Measurements from ENCODE around the gene DPP7. TPM values are rescaled to one million over a fixed set of nuclear protein-coding genes. Genes with fewer than 3 reads are reported as not detected.
A peak's percentile ranks its signal among the peaks of the same experiment; 100 is the strongest.

The DPP7 gene
- polyA plus RNA-seq, 1 donor = 196 TPM

GRCh38 chr9:137097761-137098462 lies 16.6 kb downstream of the DPP7 start:
- Histone ChIP-seq H3K36me3 (ENCODE audit: control insufficient read depth, insufficient read depth, low read length) (peaks cover 68% of the 10 kb centered on the region), H3K4me1 (ENCODE audit: control insufficient read depth, insufficient read depth, low read length) (no peaks in the 10 kb centered on the region), H3K27ac (ENCODE audit: low read length) (no peak overlapping the region), H3K4me3 (ENCODE audit: low read length) (no peak overlapping the region), H3K27me3 (ENCODE audit: control insufficient read depth, insufficient read depth, low read length) (no peaks in the 10 kb centered on the region), H3K9me3 (ENCODE audit: control insufficient read depth, low read depth, low read length) (no peaks in the 10 kb centered on the region)
- no peak for DNase-seq
- WGBS (ENCODE audit: insufficient coverage, low lambda C conversion rate) = no CpG with 5 or more reads among the region's 20 CpGs

GRCh38 chr9:137096785-137097546 lies 17.6 kb downstream of the DPP7 start:
- Histone ChIP-seq H3K27me3 (ENCODE audit: control insufficient read depth, insufficient read depth, low read length) (no peaks in the 10 kb centered on the region), H3K36me3 (ENCODE audit: control insufficient read depth, insufficient read depth, low read length) (peaks cover 63% of the 10 kb centered on the region), H3K27ac (ENCODE audit: low read length) (no peak overlapping the region), H3K9me3 (ENCODE audit: control insufficient read depth, low read depth, low read length) (no peaks in the 10 kb centered on the region), H3K4me1 (ENCODE audit: control insufficient read depth, insufficient read depth, low read length) (no peaks in the 10 kb centered on the region), H3K4me3 (ENCODE audit: low read length) (no peak overlapping the region)
- WGBS (ENCODE audit: insufficient coverage, low lambda C conversion rate) = no CpG with 5 or more reads among the region's 31 CpGs
- no peak for DNase-seq

- H3K36me3 ChIP-seq (ENCODE audit: control insufficient read depth, insufficient read depth, low read length) = peaks cover 60% of the 10 kb centered on the region
- H3K27me3 ChIP-seq (ENCODE audit: control insufficient read depth, insufficient read depth, low read length) = no peaks in the 10 kb centered on the region
- H3K9me3 ChIP-seq (ENCODE audit: control insufficient read depth, low read depth, low read length) = no peaks in the 10 kb centered on the region
- no peak overlapping the region for H3K27ac ChIP-seq (ENCODE audit: low read length)
- no CpG with 5 or more reads among the region's 30 CpGs for WGBS (ENCODE audit: insufficient coverage, low lambda C conversion rate)
- H3K4me3 ChIP-seq (ENCODE audit: low read length) = no peak overlapping the region
- peak in 1 of 2 donors; percentile 41 for DNase-seq
- H3K4me1 ChIP-seq (ENCODE audit: control insufficient read depth, insufficient read depth, low read length) = no peaks in the 10 kb centered on the region
These were observed 18.6 kb downstream of the DPP7 start for GRCh38 chr9:137095664-137096517.

- Histone ChIP-seq H3K9me3 (ENCODE audit: control insufficient read depth, low read depth, low read length) (no peaks in the 10 kb centered on the region), H3K36me3 (ENCODE audit: control insufficient read depth, insufficient read depth, low read length) (peaks cover 25% of the 10 kb centered on the region), H3K27me3 (ENCODE audit: control insufficient read depth, insufficient read depth, low read length) (no peaks in the 10 kb centered on the region), H3K4me1 (ENCODE audit: control insufficient read depth, insufficient read depth, low read length) (peaks cover 19% of the 10 kb centered on the region), H3K27ac (ENCODE audit: low read length) (no peak overlapping the region), H3K4me3 (ENCODE audit: low read length) (no peak overlapping the region)
- WGBS (ENCODE audit: insufficient coverage, low lambda C conversion rate) = no CpG with 5 or more reads among the region's 11 CpGs
- no peak for DNase-seq
These were observed 25.1 kb downstream of the DPP7 start for GRCh38 chr9:137089232-137089947.

GRCh38 chr9:137088121-137088520 lies 26.4 kb downstream of the DPP7 start:
- no peak for DNase-seq
- Histone ChIP-seq H3K36me3 (ENCODE audit: control insufficient read depth, insufficient read depth, low read length) (peaks cover 25% of the 10 kb centered on the region), H3K27me3 (ENCODE audit: control insufficient read depth, insufficient read depth, low read length) (no peaks in the 10 kb centered on the region), H3K4me3 (ENCODE audit: low read length) (no peak overlapping the region), H3K9me3 (ENCODE audit: control insufficient read depth, low read depth, low read length) (no peaks in the 10 kb centered on the region), H3K27ac (ENCODE audit: low read length) (no peak overlapping the region), H3K4me1 (ENCODE audit: control insufficient read depth, insufficient read depth, low read length) (peaks cover 19% of the 10 kb centered on the region)
- no CpG with 5 or more reads among the region's 5 CpGs for WGBS (ENCODE audit: insufficient coverage, low lambda C conversion rate)

GRCh38 chr9:137087409-137087925 lies 27.1 kb downstream of the DPP7 start:
- Histone ChIP-seq H3K27me3 (ENCODE audit: control insufficient read depth, insufficient read depth, low read length) (no peaks in the 10 kb centered on the region), H3K27ac (ENCODE audit: low read length) (peak overlapping the region; percentile 80), H3K9me3 (ENCODE audit: control insufficient read depth, low read depth, low read length) (no peaks in the 10 kb centered on the region), H3K36me3 (ENCODE audit: control insufficient read depth, insufficient read depth, low read length) (peaks cover 27% of the 10 kb centered on the region), H3K4me1 (ENCODE audit: control insufficient read depth, insufficient read depth, low read length) (peaks cover 19% of the 10 kb centered on the region), H3K4me3 (ENCODE audit: low read length) (peak overlapping the region; percentile 74)
- WGBS (ENCODE audit: insufficient coverage, low lambda C conversion rate) = no CpG with 5 or more reads among the region's 22 CpGs
- DNase-seq = no peak

- H3K9me3 ChIP-seq (ENCODE audit: control insufficient read depth, low read depth, low read length) = no peaks in the 10 kb centered on the region
- peaks cover 29% of the 10 kb centered on the region for H3K36me3 ChIP-seq (ENCODE audit: control insufficient read depth, insufficient read depth, low read length)
- H3K4me3 ChIP-seq (ENCODE audit: low read length) = peak within 1 kb of the TSS; percentile 74
- peak; percentile 100 for DNase-seq
- H3K27ac ChIP-seq (ENCODE audit: low read length) = peak within 1 kb of the TSS; percentile 80
- no CpG with 5 or more reads among the region's 101 CpGs for WGBS (ENCODE audit: insufficient coverage, low lambda C conversion rate)
- peaks cover 19% of the 10 kb centered on the region for H3K4me1 ChIP-seq (ENCODE audit: control insufficient read depth, insufficient read depth, low read length)
- no peaks in the 10 kb centered on the region for H3K27me3 ChIP-seq (ENCODE audit: control insufficient read depth, insufficient read depth, low read length)
These were observed 27.8 kb downstream of the DPP7 start, which contains the start of gene MAN1B1 for GRCh38 chr9:137086531-137087408. Gene MAN1B1 (plus strand): TSS chr9:137086985. CDS start chr9:137087000, 15 bp downstream.

GRCh38 chr9:137085920-137086530 lies 28.5 kb downstream of the DPP7 start:
- Histone ChIP-seq H3K36me3 (ENCODE audit: control insufficient read depth, insufficient read depth, low read length) (peaks cover 28% of the 10 kb centered on the region), H3K4me3 (ENCODE audit: low read length) (peak overlapping the region; percentile 74), H3K4me1 (ENCODE audit: control insufficient read depth, insufficient read depth, low read length) (peaks cover 19% of the 10 kb centered on the region), H3K27ac (ENCODE audit: low read length) (peak overlapping the region; percentile 66), H3K9me3 (ENCODE audit: control insufficient read depth, low read depth, low read length) (no peaks in the 10 kb centered on the region), H3K27me3 (ENCODE audit: control insufficient read depth, insufficient read depth, low read length) (no peaks in the 10 kb centered on the region)
- DNase-seq = peak in 1 of 2 donors; percentile 73
- no CpG with 5 or more reads among the region's 58 CpGs for WGBS (ENCODE audit: insufficient coverage, low lambda C conversion rate)

- Histone ChIP-seq H3K27me3 (ENCODE audit: control insufficient read depth, insufficient read depth, low read length) (peaks cover 3% of the 10 kb centered on the region), H3K4me1 (ENCODE audit: control insufficient read depth, insufficient read depth, low read length) (peaks cover 20% of the 10 kb centered on the region), H3K36me3 (ENCODE audit: control insufficient read depth, insufficient read depth, low read length) (peaks cover 33% of the 10 kb centered on the region), H3K4me3 (ENCODE audit: low read length) (no peak overlapping the region), H3K27ac (ENCODE audit: low read length) (no peak overlapping the region), H3K9me3 (ENCODE audit: control insufficient read depth, low read depth, low read length) (no peaks in the 10 kb centered on the region)
- DNase-seq = no peak
- 80% methylated on average over 1 of the region's 9 CpGs for WGBS (ENCODE audit: insufficient coverage, low lambda C conversion rate)
These were observed 30.0 kb downstream of the DPP7 start for GRCh38 chr9:137084526-137084925.
